Transverse colon (tissue), 4 donors: ENCODE results near the gene INPP5B. TPM values are rescaled to one million over a fixed set of nuclear protein-coding genes. Genes with fewer than 3 reads are reported as not detected.

Experiments
- DNase-seq: peaks from one replicate; pipeline ENCODE4 v3.0.0-alpha.2; 2019
- H3K27ac ChIP-seq, 4 donors: fragments of 200-600 bp; sonication (generic); 2 replicates each; pipeline ENCODE4 v1.5.1; 2016 to 2018; ENCODE audit warnings: inconsistent platforms in 4 of 4
- H3K27me3 ChIP-seq: fragments of 200-600 bp; sonication (generic); 2 replicates; pipeline ENCODE4 v1.5.1; 2017; ENCODE audit warnings: inconsistent platforms
- H3K36me3 ChIP-seq, 4 donors: fragments of 200-600 bp; sonication (generic); 2 replicates each; pipeline ENCODE4 v1.5.1; 2017 to 2019; ENCODE audit warnings: inconsistent platforms in 4 of 4
- H3K4me1 ChIP-seq, 4 donors: fragments of 200-600 bp; sonication (generic); 2 replicates each; pipeline ENCODE4 v1.5.1; 2017 to 2020; ENCODE audit warnings: inconsistent platforms in 4 of 4
- H3K4me3 ChIP-seq, 4 donors: fragments of 200-600 bp; sonication (generic); 1 replicate in 1 of 4; 2 replicates in 3 of 4; pipeline versions ENCODE4 v1.5.1 to v1.6.1; 2017 to 2019; ENCODE audit warnings: inconsistent platforms in 4 of 4
- H3K9me3 ChIP-seq, 2 donors: fragments of 200-600 bp; sonication (generic); 2 replicates each; pipeline ENCODE4 v1.5.1; 2017 to 2019; ENCODE audit warnings: inconsistent platforms in 2 of 2
- EP300 ChIP-seq: sonication (generic); formaldehyde crosslinking; IDR thresholded peaks from one replicate; pipeline ENCODE4 v1.6.1; 2017; ENCODE audit warnings: antibody characterized with exemption, low read depth
- POLR2A ChIP-seq: fragments of 450-650 bp; IDR thresholded peaks from one replicate; pipeline ENCODE4 v1.6.1; 2016; ENCODE audit warnings: antibody characterized with exemption, mild to moderate bottlenecking, moderate library complexity
- POLR2AphosphoS5 ChIP-seq, 3 donors: sonication (generic); formaldehyde crosslinking; IDR thresholded peaks; one replicate each; pipeline ENCODE4 v1.6.1; 2016; ENCODE audit warnings: antibody characterized with exemption in 3 of 3
- WGBS, 2 donors: methylation state at CpG; one replicate each; pipeline ENCODE4 v1.1.5; 2018; ENCODE audit warnings: low coverage in 1 of 2; 5-methylcytosine and 5-hydroxymethylcytosine counted together
- in situ Hi-C, 4 donors: fragments of 200-750 bp; cut with MboI; loops; one replicate each; pipeline versions ENCODE4 v1.15.0 to v1.15.1; 2017; ENCODE audit warnings: low sequenced_read_pairs in 3 of 4, low pct_ligation_motif_present in 1 of 4, low pct_unique_long_range_greater_than_20kb in 1 of 4
- intact Hi-C: fragments of 100-400 bp; cut with DNase I; formaldehyde crosslinking; loops from one replicate; pipeline ENCODE4 v1.15.1; 2023; ENCODE audit warnings: low total_unique reads
- total RNA-seq, 4 donors: library from RNA; depleted of rRNA; stranded (reverse); fragments of >200 nt; gene quantifications; one replicate each; pipeline ENCODE4 v1.1.0, GENCODE V29; 2016
- TF ChIP-seq, protein P1 (sequence below), 5 experiments: fragments of 200-600 bp in 3 of 5; fragments of 450-650 bp in 2 of 5; sonication (generic) in 3 of 5; IDR thresholded peaks; 1 replicate in 2 of 5; 2 replicates in 3 of 5; pipeline ENCODE4 v1.5.1; 2016 to 2017; ENCODE audit warnings: antibody characterized with exemption in 5 of 5, inconsistent platforms in 3 of 5, mild to moderate bottlenecking in 2 of 5, moderate library complexity in 1 of 5

INPP5B gene
- total RNA-seq, 4 donors from 2014 or later, result 32.6 to 43.6 (median 39.1) TPM

DNA sequence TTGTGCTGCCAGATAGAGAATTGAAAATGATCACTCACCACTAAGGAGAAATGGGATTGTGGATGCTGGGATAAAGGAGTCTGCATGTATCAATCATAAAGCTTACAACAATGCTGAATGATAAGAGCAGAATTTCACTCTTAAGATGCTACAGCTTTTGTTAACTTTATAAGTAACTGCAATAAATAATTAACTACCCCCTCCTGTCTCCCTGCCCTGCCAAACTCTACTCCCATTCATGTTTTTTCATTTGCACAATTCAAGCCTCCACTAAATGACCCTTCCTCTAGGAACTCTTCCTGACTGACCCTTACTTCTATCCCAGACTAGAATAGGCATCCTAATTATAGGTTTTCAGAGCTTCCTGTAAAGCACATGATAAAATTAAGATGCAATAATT, 102.3 kb downstream of the INPP5B start:
- in situ Hi-C loops, result no loop called here

DNA sequence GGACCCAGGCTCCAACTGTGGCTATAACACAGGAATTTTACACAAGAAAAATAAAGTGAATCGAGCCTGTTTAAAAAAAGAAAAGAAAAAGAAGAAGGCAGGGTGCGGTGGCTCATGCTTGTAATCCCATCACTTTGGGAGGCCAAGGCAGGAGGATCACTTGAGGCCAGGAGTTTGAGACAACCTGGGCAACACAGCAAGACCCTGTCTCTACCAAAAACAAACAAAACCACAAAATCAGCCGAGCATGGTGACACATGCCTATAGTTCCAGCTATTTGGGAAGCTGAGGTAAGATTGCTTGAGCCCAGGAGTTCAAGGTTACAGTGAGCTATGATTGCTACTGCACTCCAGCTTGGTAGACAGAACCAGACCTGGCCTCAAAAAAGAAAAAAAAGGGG, 105.2 kb downstream of the INPP5B start:
- H3K27me3 ChIP-seq, result no peaks in the 10 kb centered on the region
- in situ Hi-C loops (no loop called here), intact Hi-C loops (no loop called here)
- peaks cover 3 to 15% (median 7%) of the 10 kb centered on the region in 4 donors for H3K4me1 ChIP-seq
- no peaks in the 10 kb centered on the region for H3K9me3 ChIP-seq
- TF ChIP-seq POLR2A, result no peak
- TF ChIP-seq POLR2AphosphoS5 (IDR thresholded peaks at IDR 0.05), result no peak
- TF ChIP-seq, protein P1, sequence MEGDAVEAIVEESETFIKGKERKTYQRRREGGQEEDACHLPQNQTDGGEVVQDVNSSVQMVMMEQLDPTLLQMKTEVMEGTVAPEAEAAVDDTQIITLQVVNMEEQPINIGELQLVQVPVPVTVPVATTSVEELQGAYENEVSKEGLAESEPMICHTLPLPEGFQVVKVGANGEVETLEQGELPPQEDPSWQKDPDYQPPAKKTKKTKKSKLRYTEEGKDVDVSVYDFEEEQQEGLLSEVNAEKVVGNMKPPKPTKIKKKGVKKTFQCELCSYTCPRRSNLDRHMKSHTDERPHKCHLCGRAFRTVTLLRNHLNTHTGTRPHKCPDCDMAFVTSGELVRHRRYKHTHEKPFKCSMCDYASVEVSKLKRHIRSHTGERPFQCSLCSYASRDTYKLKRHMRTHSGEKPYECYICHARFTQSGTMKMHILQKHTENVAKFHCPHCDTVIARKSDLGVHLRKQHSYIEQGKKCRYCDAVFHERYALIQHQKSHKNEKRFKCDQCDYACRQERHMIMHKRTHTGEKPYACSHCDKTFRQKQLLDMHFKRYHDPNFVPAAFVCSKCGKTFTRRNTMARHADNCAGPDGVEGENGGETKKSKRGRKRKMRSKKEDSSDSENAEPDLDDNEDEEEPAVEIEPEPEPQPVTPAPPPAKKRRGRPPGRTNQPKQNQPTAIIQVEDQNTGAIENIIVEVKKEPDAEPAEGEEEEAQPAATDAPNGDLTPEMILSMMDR (IDR thresholded peaks at IDR 0.05), result no peak
- TF ChIP-seq EP300, result no peak
- DNase-seq, result no peak
- no peak overlapping the region for H3K4me3 ChIP-seq
- H3K36me3 ChIP-seq, result peaks cover 0 to 34% (median 14%) of the 10 kb centered on the region in 4 donors
- 58 to 92% methylated on average over 1 to 3 of the region's 3 CpGs for WGBS, 2 donors
- no peak overlapping the region for H3K27ac ChIP-seq

More for the DNA sequence above, 102.3 kb downstream of the INPP5B start:
- Histone ChIP-seq H3K4me3 (no peak overlapping the region), H3K9me3 (no peaks in the 10 kb centered on the region), H3K36me3 (peaks cover 0 to 9% (median 3%) of the 10 kb centered on the region in 4 donors), H3K27me3 (no peaks in the 10 kb centered on the region), H3K4me1 (peaks cover 3 to 32% (median 16%) of the 10 kb centered on the region in 4 donors), H3K27ac (no peak overlapping the region)
- intact Hi-C loops, result no loop called here
- no peak for DNase-seq
- no peak for TF ChIP-seq POLR2A
- TF ChIP-seq, protein P1 (IDR thresholded peaks at IDR 0.05), result no peak
- no peak for TF ChIP-seq POLR2AphosphoS5 (IDR thresholded peaks at IDR 0.05)
- no peak for TF ChIP-seq EP300

DNA sequence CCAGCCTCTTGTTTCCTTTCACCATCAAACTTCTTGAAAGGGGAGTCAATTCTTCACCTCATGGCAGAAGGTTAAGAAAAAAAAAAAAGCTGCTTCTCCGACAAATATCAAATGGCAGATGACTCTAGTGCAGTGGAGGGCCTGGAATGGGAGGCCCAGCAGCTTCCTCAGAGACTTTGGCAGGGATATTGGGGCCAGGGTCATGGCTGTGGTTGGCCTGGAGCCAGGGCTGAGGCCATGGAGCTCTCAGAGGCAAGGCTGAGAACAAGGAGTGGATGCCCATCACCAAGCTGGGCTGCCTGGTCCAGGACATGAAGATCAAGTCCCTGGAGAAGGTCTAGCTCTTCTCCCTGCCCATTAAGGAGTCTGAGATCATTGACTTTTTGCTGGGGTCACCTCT, 106.1 kb downstream of the INPP5B start:
- WGBS, 2 donors, result 50 to 92% methylated on average over 1 of the region's 1 CpG
- Histone ChIP-seq H3K4me3 (no peak overlapping the region), H3K27me3 (no peaks in the 10 kb centered on the region), H3K36me3 (peaks cover 0 to 34% (median 17%) of the 10 kb centered on the region in 4 donors), H3K9me3 (no peaks in the 10 kb centered on the region), H3K4me1 (peaks cover 0 to 6% (median 0%) of the 10 kb centered on the region in 4 donors), H3K27ac (no peak overlapping the region)
- in situ Hi-C loops, result no loop called here
- no peak for DNase-seq
- intact Hi-C loops, result no loop called here
- no peak for TF ChIP-seq EP300
- TF ChIP-seq, protein P1 (IDR thresholded peaks at IDR 0.05), result no peak
- TF ChIP-seq POLR2AphosphoS5 (IDR thresholded peaks at IDR 0.05), result no peak
- no peak for TF ChIP-seq POLR2A

DNA sequence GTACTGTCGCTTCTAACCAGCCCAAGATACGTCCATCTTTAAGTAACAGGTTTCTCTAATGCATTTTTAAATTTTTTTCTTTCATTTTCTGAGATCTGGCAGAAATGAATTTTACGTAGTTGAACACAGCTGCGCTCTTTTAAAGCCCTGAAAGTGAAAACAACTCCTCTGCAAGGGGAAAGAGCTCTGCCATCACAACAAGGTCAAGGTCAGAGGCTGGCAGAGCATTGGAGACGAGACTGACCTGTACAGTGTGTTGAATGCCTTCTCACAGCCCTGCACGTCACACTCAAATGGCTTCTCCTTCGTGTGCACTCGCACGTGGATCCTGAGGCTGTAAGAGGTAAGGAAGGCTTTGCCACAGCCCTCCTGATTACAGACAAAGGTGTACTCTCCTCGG, 107.2 kb downstream of the INPP5B start:
- in situ Hi-C loops (no loop called here), intact Hi-C loops (no loop called here)
- WGBS, 2 donors, result 92 to 93% methylated on average over 2 to 10 of the region's 10 CpGs
- H3K9me3 ChIP-seq, result no peaks in the 10 kb centered on the region
- no peak overlapping the region for H3K27ac ChIP-seq
- H3K4me1 ChIP-seq, result no peaks in the 10 kb centered on the region
- H3K27me3 ChIP-seq, result no peaks in the 10 kb centered on the region
- no peak overlapping the region for H3K4me3 ChIP-seq
- TF ChIP-seq EP300 (no peak), POLR2A (no peak), POLR2AphosphoS5 (IDR thresholded peaks at IDR 0.05) (no peak)
- TF ChIP-seq, protein P1 (IDR thresholded peaks at IDR 0.05), result no peak
- no peak for DNase-seq
- peaks cover 0 to 43% (median 22%) of the 10 kb centered on the region in 4 donors for H3K36me3 ChIP-seq
